SU-DHL-6 (cell line): ENCODE results near the gene ADGRF3.

Experiments used
- CTCF ChIP-seq: fragments of 200-600 bp; sonication (generic); IDR thresholded peaks from one replicate; pipeline ENCODE4 v1.5.1; 2017; ENCODE audit warnings: antibody characterized with exemption, mild to moderate bottlenecking, low read length, moderate library complexity; ENCODE audit not compliant: insufficient read depth, poor library complexity, severe bottlenecking
- EZH2phosphoT487 ChIP-seq: fragments of 200-600 bp; sonication (generic), shearing (Covaris generic); conservative IDR thresholded peaks from 2 replicates; pipeline ENCODE4 v1.6.1; 2018; ENCODE audit warnings: mild to moderate bottlenecking, antibody characterized with exemption, low read length, moderate library complexity, mixed read lengths

- TF ChIP-seq CTCF, result no peak
- no peak for TF ChIP-seq EZH2phosphoT487
These were observed 76.9 kb downstream of the ADGRF3 start for GRCh38 chr2:26269571-26270158.
